ENCODE data around the gene NKX3-2. TPM values are rescaled to one million over a fixed set of nuclear protein-coding genes. Genes with fewer than 3 reads are reported as not detected.

Gene NKX3-2
- total RNA-seq, 1 experiment from 2014 or later, result 1.4 TPM

GRCh38 chr4:13542577-13543031 is 1.7 kb downstream of the NKX3-2 start (continued):
- TF ChIP-seq TCF7L2 (IDR thresholded peaks at IDR 0.05; ENCODE audit: borderline replicate concordance, extremely low read depth, insufficient read depth, insufficient read length), result no peak
- no peak for TF ChIP-seq SP1 (IDR thresholded peaks at IDR 0.05; ENCODE audit: low read depth)
- no peak for TF ChIP-seq CBX3 (IDR thresholded peaks at IDR 0.05; ENCODE audit: low read depth)
- no peak for TF ChIP-seq SRF (IDR thresholded peaks at IDR 0.05; ENCODE audit: low read depth)
- no peak for TF ChIP-seq ELF1 (IDR thresholded peaks at IDR 0.05; ENCODE audit: borderline replicate concordance, low read depth)
- no peak for TF ChIP-seq EZH2phosphoT487 (IDR thresholded peaks at IDR 0.05; ENCODE audit: borderline replicate concordance)
- TF ChIP-seq CTCF (IDR thresholded peaks at IDR 0.05 in 2 of 3, conservative IDR thresholded peaks at IDR 0.05 in 1 of 3; ENCODE audit: borderline replicate concordance in 1 of 3, insufficient read depth in 1 of 3, low read depth in 2 of 3, low read length in 2 of 3), result no peak

GRCh38 chr4:13541720-13542576 is 2.4 kb downstream of the NKX3-2 start:
- ChIA-PET RAD21 (ENCODE audit: low non-redundant PET in 1 of 2, low total read pairs in 2 of 2, uncharacterized antibody in 2 of 2, unreplicated experiment in 2 of 2) (no interaction called here), CTCF (no interaction called here), POLR2A (no interaction called here)
- intact Hi-C loops (cut with micrococcal nuclease), result loop anchor here (10.0 kb wide), 1 partner anchor 137 kb away; no protein-coding TSS in a partner anchor
- Histone ChIP-seq H3K27me3 (ENCODE audit: insufficient read depth, low read length) (no peaks in the 10 kb centered on the region), H3K9ac (ENCODE audit: low read length) (no peak overlapping the region), H3K9me3 (ENCODE audit: control insufficient read depth in 1 of 2, insufficient read depth in 1 of 2, low read depth in 1 of 2, low read length in 2 of 2) (no peaks in the 10 kb centered on the region), H3K4me2 (ENCODE audit: low read length) (no peak overlapping the region), H3K9me2 (ENCODE audit: insufficient read depth) (no peaks in the 10 kb centered on the region), H2AFZ (ENCODE audit: low read depth, low read length, poor library complexity, severe bottlenecking) (no peak overlapping the region), H3K27ac (ENCODE audit: low read depth, low read length) (no peak overlapping the region), H3K36me3 (ENCODE audit: control insufficient read depth in 1 of 2, insufficient read depth in 2 of 2, low read length in 2 of 2) (no peaks in the 10 kb centered on the region), H3K4me3 (replicated peaks in 1 of 2; ENCODE audit: low read depth in 1 of 2, low read length in 2 of 2) (no peak overlapping the region), H3K4me1 (ENCODE audit: control insufficient read depth in 1 of 2, insufficient read depth in 2 of 2, low read length in 2 of 2) (peaks cover 8 to 11% of the 10 kb centered on the region in 2 experiments; a peak in 3 of 4 replicates), H4K20me1 (ENCODE audit: insufficient read depth) (no peaks in the 10 kb centered on the region), H3K79me2 (ENCODE audit: insufficient read depth, low read length) (no peaks in the 10 kb centered on the region)
- ATAC-seq, result no peak
- no TSS peak for BruUV-seq (replicated peaks)
- DNase-seq (ENCODE audit: low read depth, low spot score), result no peak
- TF ChIP-seq CEBPB (IDR thresholded peaks at IDR 0.05; ENCODE audit: low read depth) (no peak), SP1 (IDR thresholded peaks at IDR 0.05; ENCODE audit: low read depth) (no peak), CTCF (IDR thresholded peaks at IDR 0.05 in 2 of 3, conservative IDR thresholded peaks at IDR 0.05 in 1 of 3; ENCODE audit: borderline replicate concordance in 1 of 3, insufficient read depth in 1 of 3, low read depth in 2 of 3, low read length in 2 of 3) (no peak), ZNF274 (IDR thresholded peaks at IDR 0.05; ENCODE audit: low read depth, low read length) (no peak), POLR2AphosphoS5 (IDR thresholded peaks at IDR 0.05; ENCODE audit: low read depth, low read length) (no peak), FOSL1 (IDR thresholded peaks at IDR 0.05; ENCODE audit: low read depth) (no peak), TCF7L2 (IDR thresholded peaks at IDR 0.05; ENCODE audit: borderline replicate concordance, extremely low read depth, insufficient read depth, insufficient read length) (no peak), ZFX (IDR thresholded peaks at IDR 0.05) (no peak), REST (IDR thresholded peaks at IDR 0.05; ENCODE audit: low read depth) (no peak), ELF1 (IDR thresholded peaks at IDR 0.05; ENCODE audit: borderline replicate concordance, low read depth) (no peak), EZH2 (IDR thresholded peaks at IDR 0.05) (no peak), EGR1 (IDR thresholded peaks at IDR 0.05; ENCODE audit: low read depth) (no peak), EZH2phosphoT487 (IDR thresholded peaks at IDR 0.05; ENCODE audit: borderline replicate concordance) (no peak)
